Mesendoderm (in vitro differentiated cells): ENCODE data around the gene CACNA1H.

Experiments used
- DNase-seq: peaks from one replicate; pipeline ENCODE4 v3.0.0; 2013
- H2AK5ac ChIP-seq: 2 replicates; pipeline ENCODE4 v1.6.1; 2013; ENCODE audit warnings: low read length, inconsistent platforms
- H2BK120ac ChIP-seq: 2 replicates; pipeline ENCODE4 v1.6.1; 2013; ENCODE audit warnings: low read depth, mild to moderate bottlenecking, low read length, moderate library complexity, mixed read lengths
- H2BK15ac ChIP-seq: replicated peaks from 2 replicates; pipeline ENCODE4 v1.6.1; 2013; ENCODE audit warnings: low read depth, mild to moderate bottlenecking, moderate library complexity
- H2BK5ac ChIP-seq: 2 replicates; pipeline ENCODE4 v1.6.1; 2013; ENCODE audit warnings: low read length, inconsistent platforms
- H3K18ac ChIP-seq: 2 replicates; pipeline ENCODE4 v1.6.1; 2013; ENCODE audit warnings: mild to moderate bottlenecking, low read length, mixed read lengths
- H3K23ac ChIP-seq: one replicate; pipeline ENCODE4 v1.6.1; 2013; ENCODE audit warnings: low read length
- H3K27ac ChIP-seq: 2 replicates; pipeline ENCODE4 v1.5.1; 2013; ENCODE audit warnings: low read depth, mild to moderate bottlenecking, inconsistent platforms, low read length, moderate library complexity
- H3K27me3 ChIP-seq: 2 replicates; pipeline ENCODE4 v1.6.1; 2013; ENCODE audit warnings: low read length, control low read depth, mild to moderate bottlenecking, inconsistent platforms; ENCODE audit not compliant: insufficient read depth, poor library complexity
- H3K36me3 ChIP-seq: 2 replicates; pipeline ENCODE4 v1.6.1; 2013; ENCODE audit warnings: low read length, inconsistent platforms; ENCODE audit not compliant: control insufficient read depth, insufficient read depth
- H3K4ac ChIP-seq: one replicate; pipeline ENCODE4 v1.6.1; 2013; ENCODE audit warnings: low read depth, mild to moderate bottlenecking, low read length, moderate library complexity
- H3K4me1 ChIP-seq: 2 replicates; pipeline ENCODE4 v1.6.1; 2013; ENCODE audit warnings: low read depth, low read length, inconsistent platforms; ENCODE audit not compliant: control insufficient read depth
- H3K4me2 ChIP-seq: 2 replicates; pipeline ENCODE4 v1.6.1; 2013; ENCODE audit warnings: low read length
- H3K4me3 ChIP-seq: 2 replicates; pipeline ENCODE4 v1.5.1; 2013; ENCODE audit warnings: mild to moderate bottlenecking, low read length
- H3K56ac ChIP-seq: one replicate; pipeline ENCODE4 v1.6.1; 2013; ENCODE audit warnings: low read length
- H3K79me1 ChIP-seq: 2 replicates; pipeline ENCODE4 v1.6.1; 2013; ENCODE audit warnings: low read length, inconsistent platforms
- H3K79me2 ChIP-seq: 2 replicates; pipeline ENCODE4 v1.6.1; 2013; ENCODE audit warnings: mild to moderate bottlenecking, low read length; ENCODE audit not compliant: control insufficient read depth, insufficient read depth
- H3K9ac ChIP-seq: 2 replicates; pipeline ENCODE4 v1.6.1; 2013; ENCODE audit warnings: low read length, inconsistent platforms
- H4K5ac ChIP-seq: one replicate; pipeline ENCODE4 v1.6.1; 2013; ENCODE audit warnings: low read length
- H4K8ac ChIP-seq: one replicate; pipeline ENCODE4 v1.6.1; 2013; ENCODE audit warnings: low read depth, mild to moderate bottlenecking, control low read depth, low read length, moderate library complexity
- WGBS: extraction: QIAGEN DNeasy Blood & Tissue Kit; methylation state at CpG from one replicate; pipeline ENCODE4 v1.1.7; 2013; ENCODE audit warnings: low lambda C conversion rate, missing lambda C conversion rate; ENCODE audit not compliant: insufficient coverage; ENCODE audit errors: extremely low coverage; 5-methylcytosine and 5-hydroxymethylcytosine counted together

The CACNA1H gene

GRCh38 chr16:1107731-1108130, 45.2 kb upstream of the CACNA1H start:
- Histone ChIP-seq H3K4me2 (no peak overlapping the region), H3K4ac (no peak overlapping the region), H2AK5ac (no peak overlapping the region), H3K23ac (no peak overlapping the region), H3K79me1 (no peaks in the 10 kb centered on the region), H2BK5ac (no peak overlapping the region), H3K18ac (no peak overlapping the region), H3K4me3 (no peak overlapping the region), H2BK120ac (no peak overlapping the region), H3K9ac (no peak overlapping the region), H3K27me3 (no peaks in the 10 kb centered on the region), H2BK15ac (no peak overlapping the region), H4K5ac (no peak overlapping the region), H3K56ac (no peak overlapping the region), H4K8ac (no peak overlapping the region), H3K79me2 (no peaks in the 10 kb centered on the region), H3K4me1 (no peaks in the 10 kb centered on the region), H3K27ac (no peak overlapping the region), H3K36me3 (no peaks in the 10 kb centered on the region)
- no peak for DNase-seq
- WGBS = no CpG with 5 or more reads among the region's 12 CpGs

GRCh38 chr16:1108299-1109252, 44.3 kb upstream of the CACNA1H start:
- H3K18ac ChIP-seq = no peak overlapping the region
- no peak overlapping the region for H3K4me2 ChIP-seq
- H4K5ac ChIP-seq = no peak overlapping the region
- H3K4me3 ChIP-seq = no peak overlapping the region
- no peaks in the 10 kb centered on the region for H3K79me2 ChIP-seq
- no peak overlapping the region for H3K4ac ChIP-seq
- no peak overlapping the region for H3K9ac ChIP-seq
- H3K23ac ChIP-seq = no peak overlapping the region
- no peak overlapping the region for H2BK120ac ChIP-seq
- no CpG with 5 or more reads among the region's 42 CpGs for WGBS
- H4K8ac ChIP-seq = no peak overlapping the region
- H3K27ac ChIP-seq = no peak overlapping the region
- H2BK5ac ChIP-seq = no peak overlapping the region
- no peak overlapping the region for H3K56ac ChIP-seq
- no peak for DNase-seq
- no peaks in the 10 kb centered on the region for H3K27me3 ChIP-seq
- no peak overlapping the region for H2AK5ac ChIP-seq
- no peaks in the 10 kb centered on the region for H3K79me1 ChIP-seq
- H2BK15ac ChIP-seq = no peak overlapping the region
- no peaks in the 10 kb centered on the region for H3K36me3 ChIP-seq
- no peaks in the 10 kb centered on the region for H3K4me1 ChIP-seq

GRCh38 chr16:1109648-1110047, 43.3 kb upstream of the CACNA1H start:
- no peak overlapping the region for H2BK15ac ChIP-seq
- no peak overlapping the region for H2BK5ac ChIP-seq
- no peaks in the 10 kb centered on the region for H3K79me2 ChIP-seq
- no peak overlapping the region for H3K18ac ChIP-seq
- H3K27me3 ChIP-seq = no peaks in the 10 kb centered on the region
- DNase-seq = no peak
- no peak overlapping the region for H4K8ac ChIP-seq
- no peaks in the 10 kb centered on the region for H3K4me1 ChIP-seq
- H4K5ac ChIP-seq = no peak overlapping the region
- no peaks in the 10 kb centered on the region for H3K79me1 ChIP-seq
- H3K23ac ChIP-seq = no peak overlapping the region
- H3K56ac ChIP-seq = no peak overlapping the region
- H3K4ac ChIP-seq = no peak overlapping the region
- no peak overlapping the region for H3K9ac ChIP-seq
- H3K4me3 ChIP-seq = no peak overlapping the region
- no peak overlapping the region for H3K4me2 ChIP-seq
- no peaks in the 10 kb centered on the region for H3K36me3 ChIP-seq
- H2BK120ac ChIP-seq = no peak overlapping the region
- no peak overlapping the region for H3K27ac ChIP-seq
- WGBS = no CpG with 5 or more reads among the region's 19 CpGs
- H2AK5ac ChIP-seq = no peak overlapping the region

GRCh38 chr16:1112506-1113184, 40.3 kb upstream of the CACNA1H start:
- Histone ChIP-seq H3K4ac (no peak overlapping the region), H2BK120ac (no peak overlapping the region), H3K79me1 (no peaks in the 10 kb centered on the region), H3K56ac (no peak overlapping the region), H4K5ac (no peak overlapping the region), H3K23ac (no peak overlapping the region), H3K27me3 (no peaks in the 10 kb centered on the region), H2BK5ac (no peak overlapping the region), H3K4me2 (no peak overlapping the region), H3K27ac (no peak overlapping the region), H2AK5ac (no peak overlapping the region), H4K8ac (no peak overlapping the region), H3K36me3 (no peaks in the 10 kb centered on the region), H2BK15ac (no peak overlapping the region), H3K9ac (no peak overlapping the region), H3K4me3 (no peak overlapping the region), H3K4me1 (no peaks in the 10 kb centered on the region), H3K79me2 (no peaks in the 10 kb centered on the region), H3K18ac (no peak overlapping the region)
- no CpG with 5 or more reads among the region's 26 CpGs for WGBS
- no peak for DNase-seq

GRCh38 chr16:1113489-1113888, 39.4 kb upstream of the CACNA1H start:
- Histone ChIP-seq H2AK5ac (no peak overlapping the region), H4K8ac (no peak overlapping the region), H3K4me3 (no peak overlapping the region), H3K79me2 (no peaks in the 10 kb centered on the region), H3K36me3 (no peaks in the 10 kb centered on the region), H2BK120ac (no peak overlapping the region), H3K79me1 (no peaks in the 10 kb centered on the region), H2BK5ac (no peak overlapping the region), H4K5ac (no peak overlapping the region), H3K27ac (no peak overlapping the region), H3K18ac (no peak overlapping the region), H3K27me3 (no peaks in the 10 kb centered on the region), H2BK15ac (no peak overlapping the region), H3K9ac (no peak overlapping the region), H3K4me2 (no peak overlapping the region), H3K4ac (no peak overlapping the region), H3K23ac (no peak overlapping the region), H3K4me1 (no peaks in the 10 kb centered on the region), H3K56ac (no peak overlapping the region)
- no peak for DNase-seq
- no CpG with 5 or more reads among the region's 16 CpGs for WGBS
